Caco-2 (cell line): ENCODE results near the gene NCCRP1. TPM values are rescaled to one million over a fixed set of nuclear protein-coding genes. Genes with fewer than 3 reads are reported as not detected.

ENCODE experiments used
- BruUV-seq: library from RNA; stranded (reverse); fragments of 400-500 nt; replicated peaks from 2 replicates; lab custom pipeline; 2021; lab: Mats Ljungman, UMichigan
- CTCF ChIA-PET: fragments of 300-600 bp; sonication (Branson Sonifier 250); formaldehyde crosslinking; loops from one replicate; lab custom pipeline; 2022; ENCODE audit warnings: antibody characterized with exemption; lab: Charles Lee
- POLR2A ChIA-PET: fragments of 300-600 bp; sonication (Branson Sonifier 250); formaldehyde crosslinking; loops from one replicate; lab custom pipeline; 2022; ENCODE audit warnings: antibody characterized with exemption; lab: Charles Lee
- DNase-seq, 2 experiments: peaks; one replicate each; pipeline versions ENCODE4 v3.0.0 to v3.0.0-alpha.2; 2020 to 2022
- H3K27me3 ChIP-seq: replicated peaks from 2 replicates; pipeline ENCODE4 v1.6.0; 2011; ENCODE audit warnings: low read length; ENCODE audit not compliant: control insufficient read depth, insufficient read depth
- H3K36me3 ChIP-seq: 2 replicates; pipeline ENCODE4 v1.5.1; 2011; ENCODE audit warnings: low read length; ENCODE audit not compliant: control insufficient read depth, insufficient read depth
- H3K4me1 ChIP-seq: fragments of 250-450 bp; sonication (Bioruptor Pico); 2 replicates; pipeline ENCODE4 v1.5.1; 2020; ENCODE audit warnings: mild to moderate bottlenecking
- H3K4me3 ChIP-seq: 2 replicates; pipeline ENCODE4 v1.5.1; 2011; ENCODE audit warnings: low read depth, mild to moderate bottlenecking, control low read depth, low read length
- H3K9me3 ChIP-seq: fragments of 250-450 bp; sonication (Bioruptor Pico); 2 replicates; pipeline ENCODE4 v1.5.1; 2020; ENCODE audit warnings: mild to moderate bottlenecking, moderate library complexity
- H3K27ac Mint-ChIP-seq: one replicate; pipeline ENCODE4 v1.8.0; 2022; ENCODE audit warnings: mixed read lengths; ENCODE audit not compliant: unreplicated experiment
- H3K27me3 Mint-ChIP-seq: one replicate; pipeline ENCODE4 v1.8.0; 2022; ENCODE audit warnings: mixed read lengths; ENCODE audit not compliant: insufficient read depth, unreplicated experiment
- H3K36me3 Mint-ChIP-seq: one replicate; pipeline ENCODE4 v1.8.0; 2022; ENCODE audit warnings: mild to moderate bottlenecking, mixed read lengths; ENCODE audit not compliant: insufficient read depth, unreplicated experiment
- H3K4me1 Mint-ChIP-seq: one replicate; pipeline ENCODE4 v1.8.0; 2022; ENCODE audit warnings: low read depth, mixed read lengths; ENCODE audit not compliant: unreplicated experiment
- H3K4me3 Mint-ChIP-seq: one replicate; pipeline ENCODE4 v1.8.0; 2022; ENCODE audit warnings: mild to moderate bottlenecking, moderate library complexity, mixed read lengths; ENCODE audit not compliant: unreplicated experiment
- H3K9me3 Mint-ChIP-seq: one replicate; pipeline ENCODE4 v1.8.0; 2022; ENCODE audit warnings: mixed read lengths; ENCODE audit not compliant: unreplicated experiment
- intact Hi-C: fragments of 100-400 bp; cut with micrococcal nuclease; formaldehyde crosslinking; loops from one replicate; pipeline ENCODE4 v1.10.0; 2022; ENCODE audit not compliant: unreplicated experiment
- total RNA-seq: library from RNA; stranded (reverse); gene quantifications from 2 replicates; pipeline ENCODE4 v1.2.3, GENCODE V29; 2022
- TF ChIP-seq, protein P1 (sequence below), 2 experiments: fragments of 200-600 bp in 1 of 2; IDR thresholded peaks; 1 replicate in 1 of 2; 2 replicates in 1 of 2; pipeline versions ENCODE4 v1.5.1 to v1.8.0; 2011 to 2022; ENCODE audit warnings: antibody characterized with exemption in 1 of 2, control low read depth in 1 of 2, inconsistent platforms in 1 of 2, low read depth in 1 of 2, low read length in 1 of 2, mild to moderate bottlenecking in 1 of 2, moderate library complexity in 1 of 2; ENCODE audit not compliant: insufficient read depth in 1 of 2, severe bottlenecking in 1 of 2, unreplicated experiment in 1 of 2

The NCCRP1 gene
- total RNA-seq, 1 experiment from 2014 or later, result 0.39 TPM

DNA sequence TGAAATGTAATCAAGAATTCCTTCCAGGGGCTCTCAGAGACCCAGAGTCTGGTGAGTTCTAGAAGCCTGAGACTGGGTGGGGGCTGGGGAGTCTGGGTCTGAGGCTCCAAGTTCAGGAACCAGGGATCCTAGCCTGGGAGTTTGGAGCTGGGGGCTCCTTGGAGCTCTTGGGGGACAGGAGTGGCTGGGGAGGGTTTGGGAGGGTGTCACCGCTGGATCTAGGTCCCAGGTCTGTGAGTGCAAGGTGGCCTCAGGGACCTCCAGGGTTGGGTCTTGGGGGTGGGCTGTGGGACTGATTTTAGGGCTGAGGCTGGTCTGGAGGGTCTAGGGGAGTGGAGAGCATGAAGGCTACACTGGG lies 6.2 kb downstream of the NCCRP1 start:
- no peaks in the 10 kb centered on the region for H3K9me3 ChIP-seq
- no peak overlapping the region for H3K4me3 ChIP-seq
- TF ChIP-seq, protein P1, sequence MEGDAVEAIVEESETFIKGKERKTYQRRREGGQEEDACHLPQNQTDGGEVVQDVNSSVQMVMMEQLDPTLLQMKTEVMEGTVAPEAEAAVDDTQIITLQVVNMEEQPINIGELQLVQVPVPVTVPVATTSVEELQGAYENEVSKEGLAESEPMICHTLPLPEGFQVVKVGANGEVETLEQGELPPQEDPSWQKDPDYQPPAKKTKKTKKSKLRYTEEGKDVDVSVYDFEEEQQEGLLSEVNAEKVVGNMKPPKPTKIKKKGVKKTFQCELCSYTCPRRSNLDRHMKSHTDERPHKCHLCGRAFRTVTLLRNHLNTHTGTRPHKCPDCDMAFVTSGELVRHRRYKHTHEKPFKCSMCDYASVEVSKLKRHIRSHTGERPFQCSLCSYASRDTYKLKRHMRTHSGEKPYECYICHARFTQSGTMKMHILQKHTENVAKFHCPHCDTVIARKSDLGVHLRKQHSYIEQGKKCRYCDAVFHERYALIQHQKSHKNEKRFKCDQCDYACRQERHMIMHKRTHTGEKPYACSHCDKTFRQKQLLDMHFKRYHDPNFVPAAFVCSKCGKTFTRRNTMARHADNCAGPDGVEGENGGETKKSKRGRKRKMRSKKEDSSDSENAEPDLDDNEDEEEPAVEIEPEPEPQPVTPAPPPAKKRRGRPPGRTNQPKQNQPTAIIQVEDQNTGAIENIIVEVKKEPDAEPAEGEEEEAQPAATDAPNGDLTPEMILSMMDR (IDR thresholded peaks at IDR 0.05; ENCODE audit: insufficient read depth in 1 of 2, low read depth in 1 of 2, low read length in 1 of 2, severe bottlenecking in 1 of 2, unreplicated experiment in 1 of 2), result no peak
- ChIA-PET CTCF (no interaction called here), POLR2A (no interaction called here)
- H3K27me3 Mint-ChIP-seq, result no peaks in the 10 kb centered on the region
- H3K9me3 Mint-ChIP-seq, result no peaks in the 10 kb centered on the region
- no peak for DNase-seq
- BruUV-seq, result no TSS peak
- peaks cover 9% of the 10 kb centered on the region for H3K4me1 Mint-ChIP-seq
- H3K36me3 Mint-ChIP-seq, result no peaks in the 10 kb centered on the region
- H3K27me3 ChIP-seq, result no peaks in the 10 kb centered on the region
- H3K4me1 ChIP-seq, result peaks cover 33% of the 10 kb centered on the region
- intact Hi-C loops, result no loop called here
- H3K36me3 ChIP-seq, result no peaks in the 10 kb centered on the region
- no peak overlapping the region for H3K4me3 Mint-ChIP-seq
- no peak overlapping the region for H3K27ac Mint-ChIP-seq

DNA sequence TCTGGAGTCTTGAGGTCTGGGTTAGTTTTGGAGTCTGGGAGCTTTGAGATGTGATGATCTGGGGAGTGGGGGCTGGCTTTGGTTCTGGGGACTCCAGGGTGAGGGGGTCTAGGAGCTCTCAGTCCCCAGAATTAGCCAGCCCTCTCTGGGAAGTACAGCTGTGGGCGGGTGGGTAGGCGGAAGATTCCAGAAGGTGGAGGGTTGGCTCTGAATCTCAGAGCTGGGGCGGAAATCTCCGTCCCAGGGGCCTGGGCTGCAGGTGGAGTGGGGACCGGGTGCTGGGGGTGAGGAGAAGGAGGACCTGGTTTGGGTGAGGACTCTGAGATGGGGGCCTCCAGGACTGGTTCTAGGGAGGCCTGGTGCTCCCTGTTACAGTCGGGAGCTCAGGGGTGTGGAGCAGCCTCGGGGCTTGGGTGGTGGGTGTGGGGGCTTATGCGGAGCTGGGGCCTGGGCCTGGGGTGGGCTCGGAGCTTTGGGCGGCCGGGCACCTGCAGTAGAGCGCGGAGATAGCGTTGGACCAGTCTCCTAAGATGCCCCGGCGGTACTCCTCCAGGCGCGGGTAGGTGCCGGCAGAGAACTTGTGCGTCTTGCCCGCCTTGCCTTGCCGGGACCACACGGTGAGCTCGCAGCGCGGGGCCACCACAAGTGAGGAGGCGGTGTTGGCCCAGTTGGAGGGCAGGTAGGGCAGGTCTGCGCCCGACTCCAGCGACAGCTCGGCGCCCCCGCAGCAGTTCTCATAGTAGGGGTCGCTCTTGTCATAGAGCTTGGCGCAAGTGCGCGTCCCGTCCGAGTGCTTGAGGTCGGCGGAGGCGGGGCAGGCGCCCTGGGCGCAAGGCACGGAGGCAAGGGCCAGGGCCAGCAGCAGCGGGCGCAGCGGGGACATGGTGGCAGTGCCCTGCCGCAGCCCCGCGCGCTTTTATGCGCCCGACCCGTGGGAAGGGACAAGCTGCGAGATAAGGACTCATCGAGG lies 6.9 kb downstream of the NCCRP1 start, which contains the start of gene SYCN:
SYCN (minus strand) TSS at position 892 of the 970 bp plus-strand sequence; CDS start at position 883, 9 bp downstream.
- no peaks in the 10 kb centered on the region for H3K27me3 Mint-ChIP-seq
- peaks cover 9% of the 10 kb centered on the region for H3K4me1 Mint-ChIP-seq
- Histone ChIP-seq H3K4me3 (no peak within 1 kb of the TSS), H3K36me3 (no peaks in the 10 kb centered on the region), H3K4me1 (peaks cover 29% of the 10 kb centered on the region), H3K27me3 (no peaks in the 10 kb centered on the region), H3K9me3 (no peaks in the 10 kb centered on the region)
- no TSS peak for BruUV-seq
- no peaks in the 10 kb centered on the region for H3K36me3 Mint-ChIP-seq
- ChIA-PET POLR2A (no interaction called here), CTCF (no interaction called here)
- peak within 1 kb of the TSS; percentile 43 for H3K27ac Mint-ChIP-seq
- intact Hi-C loops, result no loop called here
- no peak within 1 kb of the TSS for H3K4me3 Mint-ChIP-seq
- no peak for DNase-seq
- TF ChIP-seq, protein P1 (IDR thresholded peaks at IDR 0.05; ENCODE audit: insufficient read depth in 1 of 2, low read depth in 1 of 2, low read length in 1 of 2, severe bottlenecking in 1 of 2, unreplicated experiment in 1 of 2), result no peak
- H3K9me3 Mint-ChIP-seq, result no peaks in the 10 kb centered on the region

DNA sequence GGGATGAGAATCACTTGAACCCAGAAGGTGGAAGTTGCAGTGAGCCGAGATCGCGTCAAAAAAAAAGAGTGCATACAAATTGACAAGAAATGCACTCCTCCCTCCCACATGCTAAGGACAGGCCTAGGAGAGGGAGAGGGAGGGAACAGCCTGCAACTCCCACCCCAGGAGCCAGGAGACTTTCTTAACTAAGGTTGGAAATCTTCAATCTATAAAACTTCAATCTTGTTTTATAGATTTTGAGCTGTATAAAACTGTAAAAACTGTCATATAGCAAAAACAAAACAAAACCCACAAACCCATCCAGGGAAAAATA lies 8.6 kb downstream of the NCCRP1 start:
- H3K27me3 Mint-ChIP-seq, result no peaks in the 10 kb centered on the region
- DNase-seq, result no peak
- no TSS peak for BruUV-seq
- H3K36me3 Mint-ChIP-seq, result no peaks in the 10 kb centered on the region
- H3K4me3 ChIP-seq, result no peak overlapping the region
- POLR2A ChIA-PET, result no interaction called here
- intact Hi-C loops, result no loop called here
- H3K4me1 Mint-ChIP-seq, result peaks cover 9% of the 10 kb centered on the region
- CTCF ChIA-PET, result no interaction called here
- H3K27me3 ChIP-seq, result no peaks in the 10 kb centered on the region
- TF ChIP-seq, protein P1 (IDR thresholded peaks at IDR 0.05; ENCODE audit: insufficient read depth in 1 of 2, low read depth in 1 of 2, low read length in 1 of 2, severe bottlenecking in 1 of 2, unreplicated experiment in 1 of 2), result no peak
- no peaks in the 10 kb centered on the region for H3K9me3 ChIP-seq
- no peaks in the 10 kb centered on the region for H3K9me3 Mint-ChIP-seq
- no peaks in the 10 kb centered on the region for H3K36me3 ChIP-seq
- H3K4me3 Mint-ChIP-seq, result no peak overlapping the region
- peak overlapping the region; percentile 43 for H3K27ac Mint-ChIP-seq
- H3K4me1 ChIP-seq, result peaks cover 29% of the 10 kb centered on the region
